Neural crest cell (in vitro differentiated cells): ENCODE measurements around the gene HIF3A. TPM values are rescaled to one million over a fixed set of nuclear protein-coding genes. Genes with fewer than 3 reads are reported as not detected.
"Not testable (repeated sequence)": the region's sequence is repeated elsewhere in the genome, so short reads cannot be mapped to it uniquely, and the experiment has no call there.

Experiments
- DNase-seq: peaks from one replicate; pipeline ENCODE4 v3.0.0; 2021; ENCODE audit warnings: low read depth, mixed read lengths, low spot score
- H3K27ac Mint-ChIP-seq: one replicate; pipeline ENCODE4 v1.8.0; 2021; ENCODE audit warnings: mild to moderate bottlenecking, mixed read lengths; ENCODE audit not compliant: unreplicated experiment
- H3K27me3 Mint-ChIP-seq: 2 replicates; pipeline ENCODE4 v1.8.0; 2021; ENCODE audit warnings: low read depth, mild to moderate bottlenecking, mixed read lengths
- H3K36me3 Mint-ChIP-seq: 2 replicates; pipeline ENCODE4 v1.8.0; 2021; ENCODE audit warnings: low read depth, mild to moderate bottlenecking, mixed read lengths
- H3K4me1 Mint-ChIP-seq: 2 replicates; pipeline ENCODE4 v1.8.0; 2021; ENCODE audit warnings: mixed read lengths
- H3K4me3 Mint-ChIP-seq: one replicate; pipeline ENCODE4 v1.8.0; 2021; ENCODE audit warnings: mild to moderate bottlenecking, mixed read lengths
- H3K9me3 Mint-ChIP-seq: 2 replicates; pipeline ENCODE4 v1.8.0; 2021; ENCODE audit warnings: mixed read lengths
- total RNA-seq: library from RNA; stranded (reverse); gene quantifications from 2 replicates; pipeline ENCODE4 v1.2.1, GENCODE V29; 2021
- TF ChIP-seq, protein P1 (sequence below): fragments of 200-600 bp; sonication (generic); conservative IDR thresholded peaks from 2 replicates; pipeline ENCODE4 v1.5.0; 2021; ENCODE audit warnings: antibody characterized with exemption, mild to moderate bottlenecking

The HIF3A gene
- total RNA-seq, 1 donor from 2014 or later = 7.6 TPM

DNA sequence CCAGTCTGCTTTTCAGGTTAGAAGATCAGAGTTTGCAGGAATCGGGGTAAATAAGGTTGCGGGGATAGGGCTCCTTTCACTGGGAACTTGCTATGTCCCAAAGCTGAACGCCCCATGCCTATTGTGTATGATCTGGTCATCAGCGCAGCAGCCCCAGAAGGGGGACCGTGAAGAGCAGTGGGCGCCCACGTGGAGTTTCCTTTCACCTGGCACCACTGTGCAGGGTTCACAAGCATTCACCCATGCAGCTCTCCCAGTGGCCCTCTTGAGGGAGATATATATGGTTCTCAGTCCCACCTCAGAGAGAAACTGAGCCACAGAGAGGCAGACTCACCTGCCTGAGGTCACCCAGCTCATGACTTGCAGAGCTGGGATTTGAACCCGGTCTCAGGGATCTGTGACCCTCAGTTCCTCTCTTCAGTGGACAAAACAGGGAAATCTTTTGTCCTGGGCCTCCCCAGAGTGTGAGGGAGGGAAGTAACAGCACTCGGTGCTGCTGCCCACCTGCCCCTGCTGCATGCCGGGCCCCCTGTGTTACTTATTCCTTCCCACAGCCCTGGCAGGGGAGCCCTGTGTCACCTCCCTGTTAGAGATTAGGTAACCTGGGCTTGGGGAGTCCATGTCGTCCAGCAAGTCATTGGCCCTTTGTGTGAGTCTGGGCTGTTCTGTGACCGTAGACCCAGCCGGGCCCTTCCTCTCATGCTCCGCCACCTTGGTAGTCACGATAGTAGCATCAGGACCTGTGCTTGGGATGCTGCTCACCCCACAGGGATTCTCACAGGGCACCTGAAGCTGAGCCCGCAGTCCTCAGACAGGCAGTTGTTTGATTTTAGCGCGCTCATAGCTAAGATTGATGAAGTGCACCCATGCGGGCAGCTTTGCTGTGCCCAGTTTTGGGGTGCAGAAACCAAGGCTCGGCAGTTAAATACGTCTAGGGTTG, 78.0 kb downstream of the HIF3A start:
- TF ChIP-seq, protein P1, sequence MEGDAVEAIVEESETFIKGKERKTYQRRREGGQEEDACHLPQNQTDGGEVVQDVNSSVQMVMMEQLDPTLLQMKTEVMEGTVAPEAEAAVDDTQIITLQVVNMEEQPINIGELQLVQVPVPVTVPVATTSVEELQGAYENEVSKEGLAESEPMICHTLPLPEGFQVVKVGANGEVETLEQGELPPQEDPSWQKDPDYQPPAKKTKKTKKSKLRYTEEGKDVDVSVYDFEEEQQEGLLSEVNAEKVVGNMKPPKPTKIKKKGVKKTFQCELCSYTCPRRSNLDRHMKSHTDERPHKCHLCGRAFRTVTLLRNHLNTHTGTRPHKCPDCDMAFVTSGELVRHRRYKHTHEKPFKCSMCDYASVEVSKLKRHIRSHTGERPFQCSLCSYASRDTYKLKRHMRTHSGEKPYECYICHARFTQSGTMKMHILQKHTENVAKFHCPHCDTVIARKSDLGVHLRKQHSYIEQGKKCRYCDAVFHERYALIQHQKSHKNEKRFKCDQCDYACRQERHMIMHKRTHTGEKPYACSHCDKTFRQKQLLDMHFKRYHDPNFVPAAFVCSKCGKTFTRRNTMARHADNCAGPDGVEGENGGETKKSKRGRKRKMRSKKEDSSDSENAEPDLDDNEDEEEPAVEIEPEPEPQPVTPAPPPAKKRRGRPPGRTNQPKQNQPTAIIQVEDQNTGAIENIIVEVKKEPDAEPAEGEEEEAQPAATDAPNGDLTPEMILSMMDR = no peak
- no peak overlapping the region for H3K4me3 Mint-ChIP-seq
- no peak overlapping the region for H3K27ac Mint-ChIP-seq
- H3K4me1 Mint-ChIP-seq = peaks cover 21% of the 10 kb centered on the region
- no peak for DNase-seq
- peaks cover 10% of the 10 kb centered on the region for H3K36me3 Mint-ChIP-seq
- H3K9me3 Mint-ChIP-seq = no peaks in the 10 kb centered on the region
- H3K27me3 Mint-ChIP-seq = no peaks in the 10 kb centered on the region

DNA sequence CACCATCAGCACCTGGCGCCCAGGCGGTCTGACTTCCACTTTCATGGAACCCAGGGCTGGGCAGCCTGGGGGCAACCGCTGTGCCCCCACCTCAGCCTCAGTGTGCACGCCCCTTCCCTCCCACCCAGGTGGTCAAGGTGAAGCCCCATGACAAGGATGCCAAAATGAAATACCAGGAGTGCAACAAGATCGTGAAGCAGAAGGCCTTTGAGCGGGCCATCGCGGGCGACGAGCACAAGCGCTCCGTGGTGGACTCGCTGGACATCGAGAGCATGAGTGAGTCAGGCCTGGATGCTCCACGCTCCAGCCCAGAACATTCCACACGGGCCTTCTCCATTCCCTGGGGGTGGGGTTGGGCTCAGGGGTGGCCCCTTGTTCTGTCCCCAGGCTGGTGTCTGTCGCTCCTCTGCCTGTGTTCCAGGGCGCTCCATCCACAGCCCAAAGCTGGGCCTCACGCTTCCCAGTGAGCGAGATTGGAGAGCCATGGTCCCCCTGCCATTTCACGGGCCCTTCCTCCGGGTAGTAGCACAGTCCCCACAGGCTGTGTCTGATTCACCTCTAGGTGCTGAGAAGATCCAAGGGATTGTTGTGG, 78.7 kb downstream of the HIF3A start:
- Mint-ChIP-seq H3K4me1 (peaks cover 25% of the 10 kb centered on the region), H3K36me3 (peaks cover 14% of the 10 kb centered on the region)
- H3K4me3 Mint-ChIP-seq, DNase-seq, H3K27me3 Mint-ChIP-seq, H3K27ac Mint-ChIP-seq, H3K9me3 Mint-ChIP-seq: not testable (repeated sequence)

DNA sequence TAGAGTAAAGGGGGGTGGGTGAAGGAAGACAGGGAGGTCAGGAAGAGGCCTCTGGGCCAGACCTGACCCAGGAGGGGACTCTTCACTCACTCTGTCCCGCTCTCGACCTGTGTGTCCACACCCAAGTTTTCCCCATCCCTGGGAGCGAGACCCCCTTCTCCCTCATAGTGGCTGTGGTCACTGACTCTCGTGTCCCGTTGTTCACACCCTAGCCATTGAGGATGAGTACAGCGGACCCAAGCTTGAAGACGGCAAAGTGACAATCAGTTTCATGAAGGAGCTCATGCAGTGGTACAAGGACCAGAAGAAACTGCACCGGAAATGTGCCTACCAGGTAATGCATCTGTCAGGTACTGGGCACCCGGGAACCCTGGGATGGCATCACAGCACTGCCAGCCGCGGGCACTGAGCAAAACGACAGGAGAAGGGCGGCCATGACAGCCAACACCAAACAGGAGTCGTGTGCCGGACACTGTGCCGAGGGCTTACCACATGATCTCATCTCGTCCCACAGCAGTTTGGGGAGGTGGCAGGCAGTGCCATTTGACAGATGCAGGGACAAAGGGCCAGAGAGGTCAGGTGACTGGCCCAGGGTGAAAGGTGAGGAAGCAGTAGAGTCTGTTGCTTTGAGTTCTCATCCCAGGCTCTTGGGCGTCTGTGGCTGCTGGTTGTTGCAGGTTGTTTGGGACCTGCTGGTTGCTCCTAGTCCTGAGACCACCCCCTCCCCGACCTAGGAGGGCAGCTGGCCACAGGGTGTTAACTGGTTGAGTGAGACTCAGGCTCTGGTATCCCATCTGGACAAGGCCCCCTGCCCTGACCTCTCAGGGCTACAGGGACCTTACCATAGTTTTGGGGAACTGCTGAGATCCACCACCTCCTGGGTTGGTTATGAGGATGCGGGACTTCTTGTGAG, 79.7 kb downstream of the HIF3A start:
- peaks cover 20% of the 10 kb centered on the region for H3K36me3 Mint-ChIP-seq
- H3K27ac Mint-ChIP-seq = no peak overlapping the region
- H3K4me1 Mint-ChIP-seq = peaks cover 28% of the 10 kb centered on the region
- no peak for DNase-seq
- no peaks in the 10 kb centered on the region for H3K27me3 Mint-ChIP-seq
- H3K4me3 Mint-ChIP-seq = no peak overlapping the region
- TF ChIP-seq, protein P1 = no peak
- no peaks in the 10 kb centered on the region for H3K9me3 Mint-ChIP-seq

DNA sequence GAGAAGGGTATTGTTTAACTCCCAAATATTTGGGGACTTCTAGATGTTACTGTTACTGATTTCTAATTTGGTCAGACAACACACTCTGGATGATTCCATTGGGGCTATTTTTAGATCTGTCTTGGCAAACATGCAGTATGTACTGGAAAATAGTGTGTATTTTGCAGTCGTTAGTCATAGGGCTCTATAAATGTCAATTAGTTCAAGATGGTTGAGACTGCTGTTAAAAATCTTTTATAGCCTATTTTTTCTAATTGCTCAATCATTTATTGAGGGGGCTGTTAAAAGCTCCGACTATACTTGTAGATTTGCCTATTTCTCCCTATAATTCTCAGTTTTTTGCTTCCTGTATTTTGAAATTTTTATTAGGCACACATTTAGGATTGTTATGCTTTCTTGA, 81.4 kb downstream of the HIF3A start:
- H3K27ac Mint-ChIP-seq = no peak overlapping the region
- peaks cover 26% of the 10 kb centered on the region for H3K36me3 Mint-ChIP-seq
- no peaks in the 10 kb centered on the region for H3K27me3 Mint-ChIP-seq
- no peak for DNase-seq
- H3K4me3 Mint-ChIP-seq = no peak overlapping the region
- peaks cover 12% of the 10 kb centered on the region for H3K4me1 Mint-ChIP-seq
- no peaks in the 10 kb centered on the region for H3K9me3 Mint-ChIP-seq
- TF ChIP-seq, protein P1 = no peak

DNA sequence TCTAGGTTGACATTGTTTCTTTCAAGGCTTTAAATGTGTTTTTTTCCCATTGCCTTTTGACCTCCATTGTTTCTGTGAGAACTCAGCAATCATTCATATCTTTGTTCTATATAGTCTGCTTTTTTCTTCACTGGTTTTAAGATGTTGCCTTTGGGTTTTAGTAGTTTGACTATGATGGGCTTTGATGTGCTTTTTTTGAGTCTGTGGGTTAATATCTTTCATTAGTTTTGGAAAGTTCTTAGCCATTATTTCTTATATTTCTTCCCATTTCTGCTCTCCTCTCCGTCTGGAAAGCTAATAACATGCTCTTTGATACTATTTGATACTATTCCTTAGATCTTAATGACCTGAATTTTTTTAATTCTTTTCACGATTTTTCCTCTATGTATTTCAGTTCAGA, 83.8 kb downstream of the HIF3A start:
- Mint-ChIP-seq H3K4me1 (peaks cover 7% of the 10 kb centered on the region), H3K27ac (peak overlapping the region; percentile 73), H3K9me3 (no peaks in the 10 kb centered on the region), H3K27me3 (no peaks in the 10 kb centered on the region), H3K4me3 (no peak overlapping the region), H3K36me3 (peaks cover 28% of the 10 kb centered on the region)
- TF ChIP-seq, protein P1 = no peak
- DNase-seq = no peak
